Activated CD4-positive, alpha-beta T cell treated with anti-CD3 and anti-CD28 coated beads, Interleukin-10, Interleukin-2, amounts not matched to agents 100 ng/mL and 50 ng/mL, durations not matched to agents 16 hours and 8 hours (primary cell): ENCODE measurements around the gene NCOR1.
"Not testable (repeated sequence)": the region's sequence is repeated elsewhere in the genome, so short reads cannot be mapped to it uniquely, and the experiment has no call there.

Experiments
- DNase-seq: peaks from one replicate; pipeline ENCODE4 v3.0.0-alpha.2; 2020

Gene NCOR1

GRCh38 chr17:16145319-16145890 lies 69.9 kb downstream of the NCOR1 start:
- not testable (repeated sequence) for DNase-seq

- DNase-seq: no peak
These were observed 73.6 kb downstream of the NCOR1 start for GRCh38 chr17:16141685-16142084.

GRCh38 chr17:16140854-16141253 lies 74.5 kb downstream of the NCOR1 start:
- no peak for DNase-seq

GRCh38 chr17:16135461-16135860 lies 79.9 kb downstream of the NCOR1 start:
- DNase-seq: no peak

GRCh38 chr17:16131593-16131992 lies 83.7 kb downstream of the NCOR1 start:
- DNase-seq: no peak

GRCh38 chr17:16129441-16130205 lies 85.7 kb downstream of the NCOR1 start:
- no peak for DNase-seq

GRCh38 chr17:16123531-16123930 lies 91.8 kb downstream of the NCOR1 start:
- DNase-seq: no peak

GRCh38 chr17:16122697-16123434 lies 92.5 kb downstream of the NCOR1 start:
- DNase-seq: no peak

GRCh38 chr17:16121915-16122314 lies 93.4 kb downstream of the NCOR1 start:
- no peak for DNase-seq

GRCh38 chr17:16120937-16121336 lies 94.4 kb downstream of the NCOR1 start:
- DNase-seq: no peak

- DNase-seq: no peak
These were observed 98.2 kb downstream of the NCOR1 start for GRCh38 chr17:16117149-16117548.

- not testable (repeated sequence) for DNase-seq
These were observed 100.1 kb downstream of the NCOR1 start for GRCh38 chr17:16115077-16115698.

GRCh38 chr17:16108871-16109270 lies 106.5 kb downstream of the NCOR1 start:
- DNase-seq: no peak

GRCh38 chr17:16108386-16108785 lies 106.9 kb downstream of the NCOR1 start:
- no peak for DNase-seq

GRCh38 chr17:16107165-16107770 lies 108.1 kb downstream of the NCOR1 start:
- no peak for DNase-seq

- no peak for DNase-seq
These were observed 109.0 kb downstream of the NCOR1 start for GRCh38 chr17:16106161-16106891.

GRCh38 chr17:16104189-16104588 lies 111.1 kb downstream of the NCOR1 start:
- no peak for DNase-seq

- DNase-seq: no peak
These were observed 113.9 kb downstream of the NCOR1 start for GRCh38 chr17:16101440-16101839.

- no peak for DNase-seq
These were observed 114.5 kb downstream of the NCOR1 start for GRCh38 chr17:16100737-16101400.

- no peak for DNase-seq
These were observed 123.6 kb downstream of the NCOR1 start for GRCh38 chr17:16091773-16092172.

GRCh38 chr17:16086957-16087356 lies 128.4 kb downstream of the NCOR1 start:
- DNase-seq: peak; percentile 27
